NCI-H82 treated with DMSO at 0.1 percent for 48 hours (cell line): Measurements from ENCODE around the gene MGA.

ENCODE experiments used
- DNase-seq: peaks from one replicate; lab custom pipeline; 2025; ENCODE audit not compliant: unreplicated experiment; lab: John Stamatoyannopoulos, UW

MGA gene

DNA sequence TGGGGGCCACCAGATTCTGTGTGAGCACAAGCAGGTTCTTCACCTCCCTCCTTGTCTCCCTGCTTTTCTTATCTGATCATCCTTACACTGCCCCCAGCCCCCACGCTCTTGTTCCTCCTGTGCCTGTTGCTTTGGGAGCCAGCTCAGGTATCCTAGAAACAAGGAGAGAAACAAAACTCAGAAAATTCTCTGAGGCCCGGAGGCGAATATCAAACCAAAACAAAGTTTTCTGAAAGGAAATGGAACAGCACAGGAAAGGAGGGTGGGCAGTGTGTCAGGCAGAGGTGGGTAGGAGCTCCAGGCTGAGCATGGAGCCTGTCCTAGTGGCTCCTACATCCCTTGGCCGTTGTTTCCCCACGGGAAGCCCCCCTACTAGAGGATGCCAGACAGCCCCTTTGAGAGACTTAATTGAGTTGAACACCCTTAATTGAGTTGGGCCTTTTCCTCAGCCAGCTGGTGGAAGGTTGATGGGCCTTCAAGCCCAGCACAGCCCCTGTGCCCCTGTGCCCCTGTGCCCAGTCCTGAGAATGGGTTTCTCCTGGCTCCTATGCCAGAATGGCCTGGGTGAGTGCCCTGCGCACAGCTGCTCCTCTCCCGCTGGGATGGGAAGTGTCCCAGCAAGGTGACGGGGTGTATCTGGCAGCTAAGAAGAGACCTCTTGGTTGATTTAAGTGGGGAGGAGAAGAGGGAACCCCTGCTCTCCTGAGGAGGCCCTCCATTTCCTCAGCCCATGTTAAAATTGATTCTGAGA lies 144.9 kb downstream of the MGA start:
- no peak for DNase-seq

GRCh38 chr15:41805711-41806110 lies 145.5 kb downstream of the MGA start:
- no peak for DNase-seq

- DNase-seq: no peak
Measured at GRCh38 chr15:41806291-41807181, 146.3 kb downstream of the MGA start.

DNA sequence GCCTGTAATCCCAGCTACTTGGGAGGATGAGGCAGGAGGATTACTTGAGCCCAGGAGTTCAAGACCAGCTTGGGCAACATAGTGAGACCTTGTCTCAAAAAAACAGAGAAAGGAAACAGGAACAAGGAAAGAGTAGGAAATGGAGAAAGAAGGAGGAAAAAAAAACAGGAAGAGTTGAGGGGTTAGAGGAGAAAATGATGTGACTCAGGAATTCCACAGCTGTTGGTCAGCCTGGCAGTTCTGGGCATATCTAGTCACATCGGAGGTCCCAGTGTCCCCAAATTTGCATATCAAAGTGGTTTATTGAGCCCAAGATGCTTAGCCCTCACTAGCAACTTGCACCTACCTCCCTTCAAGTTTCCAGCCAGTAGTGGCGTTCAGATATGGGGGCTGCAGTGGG lies 148.9 kb downstream of the MGA start:
- DNase-seq: no peak

DNA sequence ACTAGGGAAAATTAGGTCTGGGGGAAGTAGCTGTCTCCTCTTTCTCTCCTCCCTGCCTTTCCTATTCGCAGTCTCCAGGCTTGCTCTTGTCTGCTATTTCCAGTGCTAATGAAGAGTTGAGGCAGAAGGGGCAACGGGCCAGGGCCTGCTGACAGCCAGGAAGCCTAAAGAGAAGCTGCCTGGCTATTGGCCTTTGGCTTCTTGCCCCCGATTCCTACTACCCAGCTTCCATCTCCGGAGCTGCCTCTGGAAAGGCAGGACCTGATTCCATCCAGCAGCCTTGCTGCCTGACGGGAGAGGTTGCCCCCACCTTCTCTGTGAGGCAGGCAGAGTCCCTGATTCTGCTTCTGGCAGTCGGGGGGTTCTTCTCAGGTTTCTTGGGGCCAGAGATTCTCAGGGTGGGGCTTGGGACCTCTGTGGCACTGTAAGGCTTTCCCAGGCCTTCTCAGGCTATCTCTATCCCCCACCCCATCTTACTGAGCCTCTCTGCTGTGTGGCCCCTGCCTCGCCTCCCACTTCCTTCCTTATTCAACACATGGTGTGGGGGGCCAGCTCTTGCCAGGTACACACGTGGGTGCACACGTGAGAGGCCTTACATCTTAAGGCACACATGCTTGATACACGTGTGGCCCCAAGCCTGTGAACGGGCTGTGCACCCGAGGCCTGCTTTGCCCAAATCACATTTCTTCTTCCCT lies 149.5 kb downstream of the MGA start:
- no peak for DNase-seq

DNA sequence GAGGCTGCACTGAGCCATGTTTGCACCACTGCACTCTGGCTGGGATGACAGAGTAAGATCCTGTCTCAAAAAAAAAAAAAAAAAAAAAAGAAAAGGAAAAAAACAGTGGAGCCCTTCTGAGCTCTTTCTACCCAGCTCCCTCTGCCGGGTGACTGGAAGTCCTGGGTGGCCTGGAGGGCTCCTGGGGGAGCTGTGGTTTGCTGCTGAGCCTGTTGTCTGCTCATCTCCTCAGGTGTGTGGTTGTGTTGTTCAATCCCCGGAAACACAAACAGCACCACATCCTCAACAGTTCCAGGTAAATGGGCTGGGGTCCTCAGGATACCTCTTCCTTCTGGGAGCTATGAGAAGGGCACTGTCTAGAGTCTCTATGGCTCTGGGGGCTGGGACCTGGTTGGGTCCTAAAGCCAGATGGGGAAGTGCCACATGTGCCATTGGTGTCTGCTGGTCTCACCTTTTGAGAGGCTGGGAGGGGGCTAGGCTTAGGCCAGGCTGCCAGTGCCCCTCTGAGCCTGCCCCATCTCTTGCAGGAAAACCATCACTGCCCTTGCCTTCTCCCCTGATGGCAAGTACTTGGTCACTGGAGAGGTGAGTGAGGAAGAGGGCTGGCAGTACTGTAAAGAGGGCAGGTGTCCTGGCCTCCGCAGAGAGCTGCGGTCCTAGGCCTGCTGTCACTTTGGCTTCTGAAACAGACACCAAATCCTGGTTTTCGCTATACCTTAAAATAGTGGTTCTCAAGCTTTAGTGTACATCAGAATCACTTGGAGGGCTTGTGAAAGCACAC lies 150.6 kb downstream of the MGA start:
- DNase-seq: no peak

DNA sequence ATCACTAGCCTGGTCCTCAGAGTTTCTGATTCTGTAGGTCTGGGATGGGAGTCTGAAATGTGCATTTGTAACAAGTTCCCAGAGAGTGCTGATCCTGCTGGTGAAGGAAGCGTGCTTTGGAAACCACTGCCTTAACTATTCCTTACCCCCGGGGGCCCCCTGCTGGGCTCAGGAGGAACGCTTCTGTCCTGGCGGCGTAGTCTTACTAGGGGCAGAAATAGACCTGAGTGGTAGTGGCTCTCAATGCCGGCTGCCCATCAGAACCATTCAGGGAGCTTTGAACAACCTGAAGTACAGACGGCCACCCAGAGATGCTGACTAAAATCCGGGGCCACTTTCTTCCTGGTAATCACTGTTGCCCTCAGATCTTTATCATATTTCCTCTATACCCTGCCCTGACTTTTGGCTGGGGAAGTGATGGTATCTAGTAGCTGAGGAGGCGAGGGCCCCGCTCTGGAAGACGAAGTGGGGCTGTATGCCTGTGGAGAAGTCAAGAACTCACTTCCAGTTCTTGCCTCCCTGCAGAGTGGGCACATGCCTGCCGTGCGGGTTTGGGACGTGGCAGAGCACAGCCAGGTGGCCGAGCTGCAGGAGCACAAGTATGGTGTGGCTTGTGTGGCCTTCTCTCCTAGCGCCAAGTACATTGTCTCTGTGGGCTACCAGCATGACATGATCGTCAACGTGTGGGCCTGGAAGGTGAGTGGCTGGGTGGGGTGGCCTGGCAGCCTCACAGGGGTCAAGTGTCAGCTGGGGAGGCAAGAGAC lies 151.4 kb downstream of the MGA start:
- peak; percentile 67 for DNase-seq

DNA sequence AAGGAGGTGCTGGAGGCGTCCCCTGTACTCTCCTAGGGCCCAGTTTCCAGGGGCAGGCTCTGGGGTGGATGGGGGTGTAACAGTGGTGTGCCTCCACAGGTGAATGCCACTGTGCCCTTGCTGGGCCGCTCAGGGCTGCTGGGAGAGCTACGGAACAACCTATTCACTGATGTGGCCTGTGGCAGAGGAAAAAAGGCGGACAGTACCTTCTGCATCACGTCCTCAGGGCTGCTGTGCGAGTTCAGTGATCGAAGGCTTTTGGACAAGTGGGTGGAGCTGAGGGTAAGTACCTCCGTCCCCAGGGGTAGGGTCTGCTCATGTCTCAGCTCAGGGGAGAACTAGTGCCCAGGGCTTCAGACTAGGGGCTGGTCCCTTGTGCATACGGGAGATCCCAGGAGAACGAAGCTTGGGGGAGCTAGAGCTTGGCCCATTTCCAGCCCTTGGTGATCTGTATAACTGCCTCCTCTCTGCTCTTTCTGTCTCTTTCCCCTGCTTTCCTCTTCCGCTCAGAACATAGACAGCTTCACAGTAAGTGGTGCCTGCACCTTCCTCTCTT lies 152.7 kb downstream of the MGA start:
- no peak for DNase-seq

GRCh38 chr15:41813426-41813825 lies 153.2 kb downstream of the MGA start:
- no peak for DNase-seq

- no peak for DNase-seq
Measured at GRCh38 chr15:41814534-41814933, 154.3 kb downstream of the MGA start.

DNA sequence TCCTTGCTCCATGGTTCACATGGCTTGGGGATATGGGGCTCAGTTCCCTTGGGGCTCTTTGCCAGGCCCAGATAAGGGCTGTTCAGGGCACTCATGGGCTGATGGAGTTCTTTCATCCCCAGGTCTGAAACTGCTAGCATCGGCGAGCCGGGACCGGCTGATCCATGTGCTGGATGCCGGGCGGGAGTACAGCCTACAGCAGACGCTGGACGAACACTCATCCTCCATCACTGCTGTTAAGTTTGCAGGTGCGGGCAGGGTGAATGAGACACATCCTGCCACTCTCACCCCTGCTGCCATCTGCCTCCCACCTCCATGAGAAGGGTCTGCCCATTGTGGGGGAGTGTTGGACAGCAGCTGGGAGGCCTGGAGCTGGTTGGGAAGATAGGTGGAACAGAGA lies 156.6 kb downstream of the MGA start:
- no peak for DNase-seq

- DNase-seq: no peak
Measured at GRCh38 chr15:41817327-41817726, 157.1 kb downstream of the MGA start.

GRCh38 chr15:41817781-41818180 lies 157.6 kb downstream of the MGA start:
- DNase-seq: no peak

GRCh38 chr15:41819455-41820050 lies 159.3 kb downstream of the MGA start:
- DNase-seq: no peak

GRCh38 chr15:41820791-41821423 lies 160.7 kb downstream of the MGA start:
- DNase-seq: no peak

GRCh38 chr15:41821831-41822230 lies 161.6 kb downstream of the MGA start:
- DNase-seq: no peak

- DNase-seq: no peak
Measured at GRCh38 chr15:41822471-41822870, 162.3 kb downstream of the MGA start.
